ENCODE results near the gene CST1.
"Not testable (repeated sequence)": the region's sequence is repeated elsewhere in the genome, so short reads cannot be mapped to it uniquely, and the experiment has no call there.

CST1 gene

GRCh38 chr20:23750786-23751185 is at the start of gene CST1:
Gene CST1, minus strand, starts transcription at chr20:23750935. Its CDS starts 69 bp downstream, at chr20:23750866.
- not testable (repeated sequence) for H3K27me3 Mint-ChIP-seq (ENCODE audit: low read depth); DNase-seq (ENCODE audit: low spot score); H3K4me1 Mint-ChIP-seq (ENCODE audit: low read depth); H3K4me3 Mint-ChIP-seq; H3K36me3 Mint-ChIP-seq (ENCODE audit: low read depth); H3K27ac Mint-ChIP-seq; H3K9me3 Mint-ChIP-seq

GRCh38 chr20:23799216-23799847 is 48.6 kb upstream of the CST1 start:
- H3K4me3 Mint-ChIP-seq; H3K36me3 Mint-ChIP-seq (ENCODE audit: low read depth); H3K9me3 Mint-ChIP-seq; H3K4me1 Mint-ChIP-seq (ENCODE audit: low read depth); H3K27me3 Mint-ChIP-seq (ENCODE audit: low read depth); H3K27ac Mint-ChIP-seq: not testable (repeated sequence)
- peak; percentile 7 for DNase-seq (ENCODE audit: low spot score)

- Mint-ChIP-seq H3K4me1 (ENCODE audit: low read depth) (no peaks in the 10 kb centered on the region), H3K36me3 (ENCODE audit: low read depth) (no peaks in the 10 kb centered on the region), H3K27me3 (ENCODE audit: low read depth) (peaks cover 9% of the 10 kb centered on the region), H3K27ac (no peak overlapping the region), H3K9me3 (no peaks in the 10 kb centered on the region), H3K4me3 (no peak overlapping the region)
- no peak for DNase-seq (ENCODE audit: low spot score)
Measured at GRCh38 chr20:23795526-23795925, 44.8 kb upstream of the CST1 start.

GRCh38 chr20:23794841-23795240 is 44.1 kb upstream of the CST1 start:
- no peaks in the 10 kb centered on the region for H3K36me3 Mint-ChIP-seq (ENCODE audit: low read depth)
- H3K4me1 Mint-ChIP-seq (ENCODE audit: low read depth), result no peaks in the 10 kb centered on the region
- peaks cover 9% of the 10 kb centered on the region for H3K27me3 Mint-ChIP-seq (ENCODE audit: low read depth)
- H3K27ac Mint-ChIP-seq, result no peak overlapping the region
- DNase-seq (ENCODE audit: low spot score), result no peak
- no peak overlapping the region for H3K4me3 Mint-ChIP-seq
- no peaks in the 10 kb centered on the region for H3K9me3 Mint-ChIP-seq

- no peak overlapping the region for H3K27ac Mint-ChIP-seq
- H3K27me3 Mint-ChIP-seq (ENCODE audit: low read depth), result peaks cover 9% of the 10 kb centered on the region
- H3K36me3 Mint-ChIP-seq (ENCODE audit: low read depth), result no peaks in the 10 kb centered on the region
- H3K4me3 Mint-ChIP-seq, result no peak overlapping the region
- no peaks in the 10 kb centered on the region for H3K9me3 Mint-ChIP-seq
- no peak for DNase-seq (ENCODE audit: low spot score)
- no peaks in the 10 kb centered on the region for H3K4me1 Mint-ChIP-seq (ENCODE audit: low read depth)
Measured at GRCh38 chr20:23794065-23794464, 43.3 kb upstream of the CST1 start.

GRCh38 chr20:23783447-23783846 is 32.7 kb upstream of the CST1 start:
- Mint-ChIP-seq H3K9me3 (no peaks in the 10 kb centered on the region), H3K4me3 (no peak overlapping the region), H3K36me3 (ENCODE audit: low read depth) (no peaks in the 10 kb centered on the region), H3K4me1 (ENCODE audit: low read depth) (no peaks in the 10 kb centered on the region), H3K27me3 (ENCODE audit: low read depth) (no peaks in the 10 kb centered on the region), H3K27ac (no peak overlapping the region)
- no peak for DNase-seq (ENCODE audit: low spot score)

- H3K4me3 Mint-ChIP-seq, result no peak overlapping the region
- H3K4me1 Mint-ChIP-seq (ENCODE audit: low read depth), result no peaks in the 10 kb centered on the region
- DNase-seq (ENCODE audit: low spot score), result no peak
- no peaks in the 10 kb centered on the region for H3K27me3 Mint-ChIP-seq (ENCODE audit: low read depth)
- no peaks in the 10 kb centered on the region for H3K36me3 Mint-ChIP-seq (ENCODE audit: low read depth)
- H3K27ac Mint-ChIP-seq, result no peak overlapping the region
- no peaks in the 10 kb centered on the region for H3K9me3 Mint-ChIP-seq
Measured at GRCh38 chr20:23782366-23782983, 31.7 kb upstream of the CST1 start.

- not testable (repeated sequence) for H3K27ac Mint-ChIP-seq; DNase-seq (ENCODE audit: low spot score); H3K36me3 Mint-ChIP-seq (ENCODE audit: low read depth); H3K27me3 Mint-ChIP-seq (ENCODE audit: low read depth); H3K9me3 Mint-ChIP-seq; H3K4me1 Mint-ChIP-seq (ENCODE audit: low read depth); H3K4me3 Mint-ChIP-seq
Measured at GRCh38 chr20:23778676-23779075, 27.9 kb upstream of the CST1 start.

GRCh38 chr20:23777380-23777779 is 26.6 kb upstream of the CST1 start:
- H3K9me3 Mint-ChIP-seq; H3K27me3 Mint-ChIP-seq (ENCODE audit: low read depth); H3K27ac Mint-ChIP-seq; H3K36me3 Mint-ChIP-seq (ENCODE audit: low read depth); H3K4me1 Mint-ChIP-seq (ENCODE audit: low read depth); H3K4me3 Mint-ChIP-seq; DNase-seq (ENCODE audit: low spot score): not testable (repeated sequence)

GRCh38 chr20:23776067-23776771 is 25.5 kb upstream of the CST1 start:
- Mint-ChIP-seq H3K27me3 (ENCODE audit: low read depth) (no peaks in the 10 kb centered on the region), H3K36me3 (ENCODE audit: low read depth) (no peaks in the 10 kb centered on the region), H3K9me3 (no peaks in the 10 kb centered on the region), H3K4me3 (no peak overlapping the region), H3K27ac (no peak overlapping the region), H3K4me1 (ENCODE audit: low read depth) (no peaks in the 10 kb centered on the region)
- no peak for DNase-seq (ENCODE audit: low spot score)

- no peaks in the 10 kb centered on the region for H3K4me1 Mint-ChIP-seq (ENCODE audit: low read depth)
- H3K36me3 Mint-ChIP-seq (ENCODE audit: low read depth), result no peaks in the 10 kb centered on the region
- no peak for DNase-seq (ENCODE audit: low spot score)
- no peak overlapping the region for H3K27ac Mint-ChIP-seq
- no peak overlapping the region for H3K4me3 Mint-ChIP-seq
- no peaks in the 10 kb centered on the region for H3K9me3 Mint-ChIP-seq
- H3K27me3 Mint-ChIP-seq (ENCODE audit: low read depth), result no peaks in the 10 kb centered on the region
Measured at GRCh38 chr20:23774081-23774480, 23.3 kb upstream of the CST1 start.

- Mint-ChIP-seq H3K4me1 (ENCODE audit: low read depth) (no peaks in the 10 kb centered on the region), H3K27ac (no peak overlapping the region), H3K9me3 (no peaks in the 10 kb centered on the region), H3K27me3 (ENCODE audit: low read depth) (no peaks in the 10 kb centered on the region), H3K4me3 (no peak overlapping the region), H3K36me3 (ENCODE audit: low read depth) (no peaks in the 10 kb centered on the region)
- DNase-seq (ENCODE audit: low spot score), result no peak
Measured at GRCh38 chr20:23773579-23773978, 22.8 kb upstream of the CST1 start.

- Mint-ChIP-seq H3K27me3 (ENCODE audit: low read depth) (no peaks in the 10 kb centered on the region), H3K36me3 (ENCODE audit: low read depth) (no peaks in the 10 kb centered on the region), H3K4me3 (no peak overlapping the region), H3K9me3 (no peaks in the 10 kb centered on the region), H3K27ac (no peak overlapping the region), H3K4me1 (ENCODE audit: low read depth) (no peaks in the 10 kb centered on the region)
- DNase-seq (ENCODE audit: low spot score), result no peak
Measured at GRCh38 chr20:23773127-23773526, 22.4 kb upstream of the CST1 start.

GRCh38 chr20:23772074-23772473 is 21.3 kb upstream of the CST1 start:
- H3K36me3 Mint-ChIP-seq (ENCODE audit: low read depth), result no peaks in the 10 kb centered on the region
- H3K4me1 Mint-ChIP-seq (ENCODE audit: low read depth), result no peaks in the 10 kb centered on the region
- no peak for DNase-seq (ENCODE audit: low spot score)
- H3K27ac Mint-ChIP-seq, result no peak overlapping the region
- no peaks in the 10 kb centered on the region for H3K27me3 Mint-ChIP-seq (ENCODE audit: low read depth)
- no peaks in the 10 kb centered on the region for H3K9me3 Mint-ChIP-seq
- no peak overlapping the region for H3K4me3 Mint-ChIP-seq
